H9 (cell line): Measurements from ENCODE around the gene TCF20. TPM values are rescaled to one million over a fixed set of nuclear protein-coding genes. Genes with fewer than 3 reads are reported as not detected.

Experiments
- DNase-seq: peaks from one replicate; pipeline ENCODE4 v3.0.0-alpha.2; 2017
- H2AFZ ChIP-seq: one replicate; pipeline ENCODE4 v1.6.1; 2013; ENCODE audit warnings: mild to moderate bottlenecking, low read length, control low read depth, moderate library complexity
- H2AK5ac ChIP-seq: 2 replicates; pipeline ENCODE4 v1.6.1; 2013; ENCODE audit warnings: low read length, control low read depth, mixed read lengths; ENCODE audit not compliant: insufficient read length
- H2BK120ac ChIP-seq: one replicate; pipeline ENCODE4 v1.6.1; 2013; ENCODE audit warnings: low read depth, mild to moderate bottlenecking, low read length, control low read depth, inconsistent platforms; ENCODE audit not compliant: poor library complexity, severe bottlenecking
- H2BK12ac ChIP-seq: 2 replicates; pipeline ENCODE4 v1.6.1; 2013; ENCODE audit warnings: low read length, control low read depth, mixed read lengths, low read depth; ENCODE audit not compliant: insufficient read length
- H2BK15ac ChIP-seq: 2 replicates; pipeline ENCODE4 v1.6.1; 2013; ENCODE audit warnings: low read depth, low read length, control low read depth
- H2BK20ac ChIP-seq: one replicate; pipeline ENCODE4 v1.6.1; 2013; ENCODE audit warnings: low read depth, mild to moderate bottlenecking, low read length, control low read depth, inconsistent platforms; ENCODE audit not compliant: poor library complexity, severe bottlenecking
- H2BK5ac ChIP-seq: 2 replicates; pipeline ENCODE4 v1.6.1; 2013; ENCODE audit warnings: low read length, control low read depth, mixed read lengths; ENCODE audit not compliant: insufficient read length
- H3K14ac ChIP-seq: 2 replicates; pipeline ENCODE4 v1.6.1; 2013; ENCODE audit warnings: low read length, control low read depth; ENCODE audit not compliant: insufficient read depth
- H3K18ac ChIP-seq: 2 replicates; pipeline ENCODE4 v1.6.1; 2013; ENCODE audit warnings: low read depth, mild to moderate bottlenecking, mixed read lengths, low read length, control low read depth; ENCODE audit not compliant: insufficient read length
- H3K23ac ChIP-seq: 2 replicates; pipeline ENCODE4 v1.6.1; 2013; ENCODE audit warnings: low read length, control low read depth, mixed read lengths, low read depth; ENCODE audit not compliant: insufficient read length
- H3K23me2 ChIP-seq: 2 replicates; pipeline ENCODE4 v1.6.1; 2013; ENCODE audit warnings: low read depth, mild to moderate bottlenecking, mixed read lengths, low read length, control low read depth; ENCODE audit not compliant: insufficient read length, poor library complexity, severe bottlenecking
- H3K27ac ChIP-seq: 2 replicates; pipeline ENCODE4 v1.5.1; 2013; ENCODE audit warnings: low read length, control low read depth, mixed read lengths, low read depth; ENCODE audit not compliant: insufficient read length
- H3K27me3 ChIP-seq: 2 replicates; pipeline ENCODE4 v1.6.1; 2013; ENCODE audit warnings: low read length, control low read depth, inconsistent platforms; ENCODE audit not compliant: insufficient read depth
- H3K4ac ChIP-seq: 2 replicates; pipeline ENCODE4 v1.6.1; 2013; ENCODE audit warnings: low read depth, mild to moderate bottlenecking, control low read depth, inconsistent platforms, low read length, moderate library complexity
- H3K4me1 ChIP-seq: 2 replicates; pipeline ENCODE4 v1.6.1; 2013; ENCODE audit warnings: low read length, control low read depth, inconsistent platforms; ENCODE audit not compliant: insufficient read depth
- H3K4me2 ChIP-seq: 2 replicates; pipeline ENCODE4 v1.6.1; 2013; ENCODE audit warnings: low read length, control low read depth, mixed read lengths; ENCODE audit not compliant: insufficient read length, insufficient read depth
- H3K56ac ChIP-seq: 2 replicates; pipeline ENCODE4 v1.6.1; 2013; ENCODE audit warnings: low read depth, mild to moderate bottlenecking, mixed read lengths, low read length, control low read depth; ENCODE audit not compliant: insufficient read length
- H3K79me1 ChIP-seq: 2 replicates; pipeline ENCODE4 v1.6.1; 2013; ENCODE audit warnings: low read depth, mild to moderate bottlenecking, moderate library complexity, low read length, control low read depth, inconsistent platforms; ENCODE audit not compliant: insufficient read depth, poor library complexity, severe bottlenecking
- H3K79me2 ChIP-seq: 2 replicates; pipeline ENCODE4 v1.6.1; 2013; ENCODE audit warnings: low read length, control low read depth, inconsistent platforms; ENCODE audit not compliant: insufficient read depth
- H3K9ac ChIP-seq: 2 replicates; pipeline ENCODE4 v1.6.1; 2013; ENCODE audit warnings: low read length, control low read depth, mixed read lengths; ENCODE audit not compliant: insufficient read length; ENCODE audit errors: extremely low read depth
- H3K9me3 ChIP-seq: one replicate; pipeline ENCODE4 v1.6.1; 2013; ENCODE audit warnings: low read depth, low read length, inconsistent platforms; ENCODE audit not compliant: control insufficient read depth
- H3T11ph ChIP-seq: one replicate; pipeline ENCODE4 v1.6.1; 2013; ENCODE audit warnings: mild to moderate bottlenecking, low read length, control low read depth, inconsistent platforms
- H4K20me1 ChIP-seq: one replicate; pipeline ENCODE4 v1.6.1; 2013; ENCODE audit not compliant: control insufficient read depth, insufficient read length, insufficient read depth
- H4K5ac ChIP-seq: 2 replicates; pipeline ENCODE4 v1.6.1; 2013; ENCODE audit warnings: low read depth, mild to moderate bottlenecking, mixed read lengths, low read length, control low read depth; ENCODE audit not compliant: insufficient read length
- H4K8ac ChIP-seq: replicated peaks from 2 replicates; pipeline ENCODE4 v1.6.1; 2013; ENCODE audit warnings: low read length, control low read depth, mixed read lengths, low read depth; ENCODE audit not compliant: insufficient read length
- H4K91ac ChIP-seq: 2 replicates; pipeline ENCODE4 v1.6.1; 2013; ENCODE audit warnings: low read depth, mild to moderate bottlenecking, moderate library complexity, mixed read lengths, low read length, control low read depth; ENCODE audit not compliant: insufficient read length
- H3K27ac Mint-ChIP-seq, 3 experiments: 2 replicates in 2 of 3; 3 replicates in 1 of 3; pipeline ENCODE4 v1.8.0; 2020 to 2021; ENCODE audit warnings: mixed read lengths in 3 of 3, mild to moderate bottlenecking in 1 of 3, moderate library complexity in 1 of 3
- H3K27me3 Mint-ChIP-seq: 2 replicates; pipeline ENCODE4 v1.8.0; 2021; ENCODE audit warnings: low read depth, mild to moderate bottlenecking, moderate library complexity, mixed read lengths
- H3K36me3 Mint-ChIP-seq, 3 experiments: 2 replicates in 2 of 3; 3 replicates in 1 of 3; pipeline ENCODE4 v1.8.0; 2020 to 2021; ENCODE audit warnings: low read depth in 3 of 3, mixed read lengths in 3 of 3; ENCODE audit not compliant: insufficient read depth in 1 of 3
- H3K4me1 Mint-ChIP-seq, 2 experiments: 2 replicates each; pipeline ENCODE4 v1.8.0; 2020; ENCODE audit warnings: mixed read lengths in 2 of 2
- H3K4me3 Mint-ChIP-seq, 2 experiments: 2 replicates in 1 of 2; 3 replicates in 1 of 2; pipeline ENCODE4 v1.8.0; 2020 to 2021; ENCODE audit warnings: mild to moderate bottlenecking in 2 of 2, mixed read lengths in 2 of 2, moderate library complexity in 1 of 2
- H3K9me3 Mint-ChIP-seq, 2 experiments: 2 replicates in 1 of 2; 3 replicates in 1 of 2; pipeline ENCODE4 v1.8.0; 2020; ENCODE audit warnings: mild to moderate bottlenecking in 2 of 2, mixed read lengths in 2 of 2, moderate library complexity in 1 of 2
- WGBS: extraction: QIAGEN DNeasy Blood & Tissue Kit; methylation state at CpG from one replicate; pipeline ENCODE4 v1.1.7; 2013; ENCODE audit warnings: missing lambda C conversion rate, low lambda C conversion rate, mixed read lengths; ENCODE audit not compliant: insufficient read length; ENCODE audit errors: extremely low coverage; 5-methylcytosine and 5-hydroxymethylcytosine counted together
- total RNA-seq: library from RNA; stranded (reverse); gene quantifications from 2 replicates; pipeline ENCODE4 v1.2.1, GENCODE V29; 2021
- TF ChIP-seq, protein P1 (sequence below): fragments of 200-600 bp; sonication (generic); conservative IDR thresholded peaks from 3 replicates; pipeline ENCODE4 v1.8.0; 2021; ENCODE audit warnings: antibody characterized with exemption, mild to moderate bottlenecking

Gene TCF20
- total RNA-seq, 1 experiment from 2014 or later, result 75.6 TPM

DNA sequence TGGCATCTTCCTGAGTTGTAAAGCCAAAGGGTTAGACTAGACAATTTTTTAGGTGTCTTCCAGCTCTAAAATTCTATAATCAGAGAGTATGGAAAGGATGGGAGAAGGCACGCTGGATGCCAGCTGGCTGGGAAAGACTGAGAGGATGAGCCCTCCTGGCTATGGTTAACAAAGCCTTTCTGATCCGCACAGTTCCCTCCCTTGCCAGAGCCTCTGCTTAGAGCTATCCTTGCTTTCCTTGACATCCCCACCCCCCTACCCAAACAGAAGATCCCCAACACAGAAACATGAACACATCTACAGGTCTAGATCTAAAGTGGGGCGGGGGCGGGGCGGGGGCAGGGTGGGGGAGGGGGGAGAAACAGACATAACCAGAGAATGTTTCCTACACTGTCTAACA is 6.5 kb downstream of the TCF20 start:
- Histone ChIP-seq H3K23me2 (peaks cover under 1% of the 10 kb centered on the region), H3K9me3 (no peaks in the 10 kb centered on the region), H2BK12ac (no peak overlapping the region), H2BK120ac (no peak overlapping the region), H2BK15ac (no peak overlapping the region), H3K18ac (no peak overlapping the region), H3K9ac (no peak overlapping the region), H3K4me2 (no peak overlapping the region), H3K79me1 (peaks cover 22% of the 10 kb centered on the region), H3K23ac (no peak overlapping the region), H4K5ac (no peak overlapping the region), H4K20me1 (no peaks in the 10 kb centered on the region), H3K27ac (no peak overlapping the region), H3K27me3 (peaks cover 3% of the 10 kb centered on the region; the same call in 1 of the 2 replicates), H4K91ac (no peak overlapping the region), H4K8ac (no peak overlapping the region), H2AK5ac (no peak overlapping the region), H2BK5ac (no peak overlapping the region), H3K56ac (no peak overlapping the region), H2AFZ (no peak overlapping the region), H3K4ac (no peak overlapping the region), H3K79me2 (peaks cover 41% of the 10 kb centered on the region; the same call in 1 of the 2 replicates), H3T11ph (no peak overlapping the region), H3K4me1 (peaks cover 2% of the 10 kb centered on the region; the same call in 1 of the 2 replicates), H2BK20ac (no peak overlapping the region), H3K14ac (no peak overlapping the region)
- no CpG with 5 or more reads among the region's 5 CpGs for WGBS
- H3K4me3 Mint-ChIP-seq, result no peak overlapping the region
- TF ChIP-seq, protein P1, sequence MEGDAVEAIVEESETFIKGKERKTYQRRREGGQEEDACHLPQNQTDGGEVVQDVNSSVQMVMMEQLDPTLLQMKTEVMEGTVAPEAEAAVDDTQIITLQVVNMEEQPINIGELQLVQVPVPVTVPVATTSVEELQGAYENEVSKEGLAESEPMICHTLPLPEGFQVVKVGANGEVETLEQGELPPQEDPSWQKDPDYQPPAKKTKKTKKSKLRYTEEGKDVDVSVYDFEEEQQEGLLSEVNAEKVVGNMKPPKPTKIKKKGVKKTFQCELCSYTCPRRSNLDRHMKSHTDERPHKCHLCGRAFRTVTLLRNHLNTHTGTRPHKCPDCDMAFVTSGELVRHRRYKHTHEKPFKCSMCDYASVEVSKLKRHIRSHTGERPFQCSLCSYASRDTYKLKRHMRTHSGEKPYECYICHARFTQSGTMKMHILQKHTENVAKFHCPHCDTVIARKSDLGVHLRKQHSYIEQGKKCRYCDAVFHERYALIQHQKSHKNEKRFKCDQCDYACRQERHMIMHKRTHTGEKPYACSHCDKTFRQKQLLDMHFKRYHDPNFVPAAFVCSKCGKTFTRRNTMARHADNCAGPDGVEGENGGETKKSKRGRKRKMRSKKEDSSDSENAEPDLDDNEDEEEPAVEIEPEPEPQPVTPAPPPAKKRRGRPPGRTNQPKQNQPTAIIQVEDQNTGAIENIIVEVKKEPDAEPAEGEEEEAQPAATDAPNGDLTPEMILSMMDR, result no peak
- H3K27ac Mint-ChIP-seq, result no peak overlapping the region
- H3K27me3 Mint-ChIP-seq, result peaks cover 24% of the 10 kb centered on the region
- DNase-seq, result no peak
- peaks cover 0 to 1% of the 10 kb centered on the region in 2 experiments; a peak in 2 of 5 replicates for H3K9me3 Mint-ChIP-seq
- peaks cover 0 to 5% (median 4%) of the 10 kb centered on the region in 3 experiments; a peak in 5 of 7 replicates for H3K36me3 Mint-ChIP-seq
- peaks cover 31 to 36% of the 10 kb centered on the region in 2 experiments for H3K4me1 Mint-ChIP-seq
